HEK293 (cell line): Measurements from ENCODE around the gene CLTB.

Source experiments
- TCF7L2 ChIP-seq: IDR thresholded peaks from 2 replicates; pipeline ENCODE4 v1.6.1; 2011; ENCODE audit warnings: low read depth, mild to moderate bottlenecking, inconsistent platforms, low read length, moderate library complexity, borderline replicate concordance
- YY1 ChIP-seq: fragments of 450-650 bp; formaldehyde crosslinking; IDR thresholded peaks from 2 replicates; pipeline ENCODE4 v1.5.1; 2018; ENCODE audit warnings: missing biosample characterization, missing genetic modification characterization
- ZNF398 ChIP-seq: fragments of 450-650 bp; formaldehyde crosslinking; IDR thresholded peaks from 2 replicates; pipeline ENCODE4 v1.5.1; 2017; ENCODE audit warnings: missing biosample characterization, missing genetic modification characterization

GRCh38 chr5:176359658-176360057 is 56.7 kb downstream of the CLTB start:
- TF ChIP-seq ZNF398 (tag by site-specific recombination) (no peak), TCF7L2 (no peak), YY1 (tag by site-specific recombination) (no peak)
